ENCODE measurements around the gene NLRC5.

DNA sequence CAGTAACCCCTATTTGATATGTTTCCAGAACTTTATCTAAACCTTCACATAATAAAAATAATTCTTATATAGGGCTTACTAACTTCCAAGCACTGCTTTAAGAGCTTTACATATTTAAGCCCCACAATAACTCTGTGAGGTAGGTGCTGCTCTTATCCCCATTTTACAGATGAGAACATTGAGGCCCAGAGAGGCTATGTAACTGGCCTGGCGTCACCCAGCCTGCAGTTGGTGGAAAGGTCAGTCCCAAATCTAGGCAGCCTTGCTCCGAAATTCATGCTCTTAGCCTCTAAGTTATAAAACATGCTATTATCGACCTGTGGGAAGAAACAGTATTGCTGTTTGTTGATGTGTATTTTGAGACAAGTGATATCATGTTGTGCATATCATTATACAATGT is 9.0 kb downstream of the NLRC5 start:
- TF ChIP-seq, protein P1, sequence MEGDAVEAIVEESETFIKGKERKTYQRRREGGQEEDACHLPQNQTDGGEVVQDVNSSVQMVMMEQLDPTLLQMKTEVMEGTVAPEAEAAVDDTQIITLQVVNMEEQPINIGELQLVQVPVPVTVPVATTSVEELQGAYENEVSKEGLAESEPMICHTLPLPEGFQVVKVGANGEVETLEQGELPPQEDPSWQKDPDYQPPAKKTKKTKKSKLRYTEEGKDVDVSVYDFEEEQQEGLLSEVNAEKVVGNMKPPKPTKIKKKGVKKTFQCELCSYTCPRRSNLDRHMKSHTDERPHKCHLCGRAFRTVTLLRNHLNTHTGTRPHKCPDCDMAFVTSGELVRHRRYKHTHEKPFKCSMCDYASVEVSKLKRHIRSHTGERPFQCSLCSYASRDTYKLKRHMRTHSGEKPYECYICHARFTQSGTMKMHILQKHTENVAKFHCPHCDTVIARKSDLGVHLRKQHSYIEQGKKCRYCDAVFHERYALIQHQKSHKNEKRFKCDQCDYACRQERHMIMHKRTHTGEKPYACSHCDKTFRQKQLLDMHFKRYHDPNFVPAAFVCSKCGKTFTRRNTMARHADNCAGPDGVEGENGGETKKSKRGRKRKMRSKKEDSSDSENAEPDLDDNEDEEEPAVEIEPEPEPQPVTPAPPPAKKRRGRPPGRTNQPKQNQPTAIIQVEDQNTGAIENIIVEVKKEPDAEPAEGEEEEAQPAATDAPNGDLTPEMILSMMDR (IDR thresholded peaks at IDR 0.05 in 8 of 11, conservative IDR thresholded peaks at IDR 0.05 in 3 of 11), result no peak
- no peak for TF ChIP-seq POLR2A (IDR thresholded peaks at IDR 0.05)

All from spleen (tissue), 7 donors.